MCF 10A (cell line): Measurements from ENCODE around the gene MAN2A1. TPM values are rescaled to one million over a fixed set of nuclear protein-coding genes. Genes with fewer than 3 reads are reported as not detected.

Experiments
- BruUV-seq: library from RNA; stranded (reverse); fragments of 400-500 nt; replicated peaks from 2 replicates; lab custom pipeline; 2021; lab: Mats Ljungman, UMichigan
- CTCF ChIA-PET: fragments of 300-600 bp; sonication (Branson Sonifier 250); formaldehyde crosslinking; extraction: SDS; loops from one replicate; lab custom pipeline; 2021; ENCODE audit warnings: antibody characterized with exemption, inconsistent platforms; lab: Yijun Ruan, JAX
- POLR2A ChIA-PET: fragments of 300-600, 350-650 bp; sonication (Branson Sonifier 250); formaldehyde crosslinking; extraction: SDS; loops from one replicate; lab custom pipeline; 2020; ENCODE audit warnings: antibody characterized with exemption, inconsistent platforms; lab: Yijun Ruan, JAX
- DNase-seq: peaks from one replicate; pipeline ENCODE4 v3.0.0-alpha.2; 2018; ENCODE audit not compliant: unreplicated experiment
- H3K27ac Mint-ChIP-seq: one replicate; pipeline ENCODE4 v1.8.0; 2022; ENCODE audit warnings: mild to moderate bottlenecking, low read depth, mixed read lengths; ENCODE audit not compliant: unreplicated experiment
- H3K27me3 Mint-ChIP-seq: one replicate; pipeline ENCODE4 v1.8.0; 2022; ENCODE audit warnings: mixed read lengths; ENCODE audit not compliant: insufficient read depth, unreplicated experiment
- H3K36me3 Mint-ChIP-seq: one replicate; pipeline ENCODE4 v1.8.0; 2022; ENCODE audit warnings: mild to moderate bottlenecking, moderate library complexity, mixed read lengths; ENCODE audit not compliant: insufficient read depth, unreplicated experiment
- H3K4me1 Mint-ChIP-seq: one replicate; pipeline ENCODE4 v1.8.0; 2022; ENCODE audit warnings: mixed read lengths; ENCODE audit not compliant: insufficient read depth, unreplicated experiment
- H3K4me3 Mint-ChIP-seq: one replicate; pipeline ENCODE4 v1.8.0; 2022; ENCODE audit warnings: mild to moderate bottlenecking, moderate library complexity, mixed read lengths; ENCODE audit not compliant: unreplicated experiment
- H3K9me3 Mint-ChIP-seq: one replicate; pipeline ENCODE4 v1.8.0; 2022; ENCODE audit warnings: mixed read lengths; ENCODE audit not compliant: unreplicated experiment
- intact Hi-C: fragments of 100-400 bp; cut with micrococcal nuclease; formaldehyde crosslinking; loops from 2 replicates; pipeline ENCODE4 v1.14.1; 2022
- total RNA-seq: library from RNA; stranded (reverse); gene quantifications from 2 replicates; pipeline ENCODE4 v1.2.3, GENCODE V29; 2022
- TF ChIP-seq, protein P1 (sequence below): fragments of 200-600 bp; IDR thresholded peaks from one replicate; pipeline ENCODE4 v1.8.0; 2022; ENCODE audit warnings: antibody characterized with exemption, mild to moderate bottlenecking; ENCODE audit not compliant: unreplicated experiment

MAN2A1 gene
- total RNA-seq, 1 experiment from 2014 or later, result 44.1 TPM

DNA sequence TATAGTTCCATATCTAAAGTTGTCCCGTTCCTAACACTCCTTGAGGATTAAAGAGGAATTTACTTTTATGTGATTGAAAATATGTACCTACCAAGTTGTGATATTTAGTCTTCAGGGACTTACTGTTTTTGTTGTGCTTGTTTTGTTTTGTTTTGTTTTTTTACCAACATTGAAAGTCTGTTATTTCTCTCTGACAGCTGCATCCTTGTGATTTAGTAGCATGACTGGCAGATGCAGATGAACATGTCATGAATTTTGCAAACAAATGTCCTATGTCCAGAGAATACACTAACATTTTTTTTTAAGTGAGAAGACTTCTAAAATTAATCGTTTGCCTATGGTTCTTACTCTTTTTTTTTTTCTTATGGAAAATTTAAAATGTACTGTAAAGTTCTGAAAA lies 85.4 kb downstream of the MAN2A1 start:
- ChIA-PET CTCF (no interaction called here), POLR2A (interaction anchor here (0.7 kb wide), 1 partner anchor 13 kb away, joined by 3 read pairs; no protein-coding TSS in a partner anchor)
- no peak overlapping the region for H3K4me3 Mint-ChIP-seq
- no peak for DNase-seq
- H3K36me3 Mint-ChIP-seq, result peaks cover 19% of the 10 kb centered on the region
- H3K4me1 Mint-ChIP-seq, result no peaks in the 10 kb centered on the region
- H3K27ac Mint-ChIP-seq, result no peak overlapping the region
- TF ChIP-seq, protein P1, sequence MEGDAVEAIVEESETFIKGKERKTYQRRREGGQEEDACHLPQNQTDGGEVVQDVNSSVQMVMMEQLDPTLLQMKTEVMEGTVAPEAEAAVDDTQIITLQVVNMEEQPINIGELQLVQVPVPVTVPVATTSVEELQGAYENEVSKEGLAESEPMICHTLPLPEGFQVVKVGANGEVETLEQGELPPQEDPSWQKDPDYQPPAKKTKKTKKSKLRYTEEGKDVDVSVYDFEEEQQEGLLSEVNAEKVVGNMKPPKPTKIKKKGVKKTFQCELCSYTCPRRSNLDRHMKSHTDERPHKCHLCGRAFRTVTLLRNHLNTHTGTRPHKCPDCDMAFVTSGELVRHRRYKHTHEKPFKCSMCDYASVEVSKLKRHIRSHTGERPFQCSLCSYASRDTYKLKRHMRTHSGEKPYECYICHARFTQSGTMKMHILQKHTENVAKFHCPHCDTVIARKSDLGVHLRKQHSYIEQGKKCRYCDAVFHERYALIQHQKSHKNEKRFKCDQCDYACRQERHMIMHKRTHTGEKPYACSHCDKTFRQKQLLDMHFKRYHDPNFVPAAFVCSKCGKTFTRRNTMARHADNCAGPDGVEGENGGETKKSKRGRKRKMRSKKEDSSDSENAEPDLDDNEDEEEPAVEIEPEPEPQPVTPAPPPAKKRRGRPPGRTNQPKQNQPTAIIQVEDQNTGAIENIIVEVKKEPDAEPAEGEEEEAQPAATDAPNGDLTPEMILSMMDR, result no peak
- H3K9me3 Mint-ChIP-seq, result no peaks in the 10 kb centered on the region
- intact Hi-C loops, result no loop called here
- no peaks in the 10 kb centered on the region for H3K27me3 Mint-ChIP-seq
- BruUV-seq, result no TSS peak

DNA sequence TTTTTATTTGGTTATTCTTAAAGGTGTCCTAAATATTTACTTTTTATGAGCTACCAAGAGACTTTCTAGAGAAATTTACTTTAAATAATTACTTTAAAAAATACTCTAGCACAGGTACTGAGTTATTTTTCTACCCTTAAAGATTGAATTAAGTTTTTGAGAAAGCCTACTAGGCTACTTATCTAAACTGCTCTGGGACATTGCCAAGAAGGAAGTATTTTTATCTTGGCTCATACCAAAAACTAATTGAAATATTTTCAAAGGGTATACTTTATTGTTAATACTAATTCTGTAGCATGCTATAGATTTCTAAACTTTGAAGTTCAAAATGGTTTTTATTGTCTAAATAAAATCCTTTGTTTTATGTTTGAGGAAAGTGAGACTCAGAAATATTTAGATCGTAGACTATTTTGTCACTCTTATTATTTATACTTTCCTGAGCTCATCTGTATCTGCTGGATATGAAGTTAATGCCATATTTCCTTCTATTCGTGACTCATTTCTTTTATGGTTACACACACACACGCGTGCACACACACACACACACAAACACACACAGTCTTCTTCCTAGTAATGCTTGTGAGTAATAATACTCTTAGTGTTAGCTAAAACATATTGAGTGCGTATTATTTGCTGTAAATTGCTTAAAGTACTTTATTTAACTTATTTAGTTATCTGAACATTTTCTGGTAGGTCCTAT lies 89.5 kb downstream of the MAN2A1 start:
- intact Hi-C loops, result no loop called here
- Mint-ChIP-seq H3K4me3 (no peak overlapping the region), H3K27ac (no peak overlapping the region), H3K27me3 (no peaks in the 10 kb centered on the region), H3K9me3 (no peaks in the 10 kb centered on the region), H3K36me3 (peaks cover 18% of the 10 kb centered on the region), H3K4me1 (no peaks in the 10 kb centered on the region)
- BruUV-seq, result no TSS peak
- no peak for DNase-seq
- ChIA-PET CTCF (interaction anchor here (0.6 kb wide), 1 partner anchor 37 kb away, joined by 3 read pairs; no protein-coding TSS in a partner anchor), POLR2A (no interaction called here)
- TF ChIP-seq, protein P1, result no peak

DNA sequence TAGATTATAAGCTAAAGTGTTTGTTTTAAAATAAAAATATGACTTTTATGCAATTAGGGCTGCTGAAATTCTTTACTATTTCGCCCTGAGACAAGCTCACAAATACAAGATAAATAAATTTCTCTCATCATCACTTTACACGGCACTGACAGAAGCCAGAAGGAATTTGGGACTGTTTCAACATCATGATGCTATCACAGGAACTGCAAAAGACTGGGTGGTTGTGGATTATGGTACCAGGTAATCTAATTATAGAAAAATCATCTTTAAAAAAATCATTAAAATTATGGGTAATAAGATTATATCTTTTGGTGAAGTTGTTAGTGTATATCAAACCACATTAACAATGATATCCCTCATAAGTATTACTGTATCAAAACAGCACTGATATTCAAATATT lies 95.0 kb downstream of the MAN2A1 start:
- H3K4me3 Mint-ChIP-seq, result no peak overlapping the region
- intact Hi-C loops, result no loop called here

DNA sequence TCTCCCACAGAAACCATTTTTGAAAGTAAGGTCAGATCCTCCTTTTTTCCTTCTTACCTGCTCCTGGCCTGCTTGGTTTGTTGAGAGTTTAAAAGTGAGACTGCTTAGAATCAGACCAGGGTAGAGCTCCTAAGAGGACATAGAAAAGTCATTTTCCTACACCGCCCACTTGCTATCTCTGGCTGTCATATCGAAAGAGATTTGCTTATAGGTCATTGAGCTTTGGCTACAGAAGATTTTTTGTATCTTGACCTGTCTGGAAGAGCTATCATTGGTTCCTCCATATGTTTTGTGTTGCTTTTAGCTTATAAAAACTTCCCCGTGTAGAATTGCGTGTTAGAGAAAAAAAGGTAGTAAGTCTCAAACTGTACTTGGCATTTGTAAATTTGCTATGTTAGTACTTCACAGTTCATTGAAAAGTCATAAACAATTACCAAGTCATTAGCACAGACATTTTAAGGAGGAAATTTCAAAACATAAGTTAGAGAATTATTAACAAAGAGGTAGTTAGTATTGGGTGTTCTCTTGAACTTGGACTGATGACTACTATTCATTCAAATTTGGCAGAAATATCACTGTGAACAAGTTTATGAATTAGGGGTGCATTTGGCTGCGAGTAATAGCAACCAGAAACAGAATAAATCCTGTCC lies 96.6 kb downstream of the MAN2A1 start:
- no peak overlapping the region for H3K27ac Mint-ChIP-seq
- no peak for DNase-seq
- intact Hi-C loops, result no loop called here
- TF ChIP-seq, protein P1, result no peak
- no peaks in the 10 kb centered on the region for H3K9me3 Mint-ChIP-seq
- no peaks in the 10 kb centered on the region for H3K27me3 Mint-ChIP-seq
- ChIA-PET POLR2A (interaction anchor here (0.5 kb wide), 1 partner anchor 94 kb away, joined by 3 read pairs; no protein-coding TSS in a partner anchor), CTCF (no interaction called here)
- no peaks in the 10 kb centered on the region for H3K4me1 Mint-ChIP-seq
- no TSS peak for BruUV-seq
- H3K4me3 Mint-ChIP-seq, result no peak overlapping the region
- peaks cover 18% of the 10 kb centered on the region for H3K36me3 Mint-ChIP-seq

More for the DNA sequence above, 95.0 kb downstream of the MAN2A1 start:
- CTCF ChIA-PET, result no interaction called here
- DNase-seq, result peak; percentile 1
- Mint-ChIP-seq H3K4me1 (no peaks in the 10 kb centered on the region), H3K9me3 (no peaks in the 10 kb centered on the region), H3K27me3 (no peaks in the 10 kb centered on the region), H3K36me3 (peaks cover 24% of the 10 kb centered on the region), H3K27ac (no peak overlapping the region)
- no TSS peak for BruUV-seq
- TF ChIP-seq, protein P1, result no peak
- POLR2A ChIA-PET, result no interaction called here
